RWPE2 (cell line): ENCODE measurements around the gene TLE2.
A peak's percentile ranks its signal among the peaks of the same experiment; 100 is the strongest.

Source experiments
- ATAC-seq: fragments of 200-7000 bp; cut with Tn5 transposase; 3 replicates; pipeline ENCODE4 v1.9.1; 2021; ENCODE audit warnings: low read depth
- DNase-seq: peaks from one replicate; pipeline ENCODE4 v3.0.0-alpha.2; 2020; ENCODE audit warnings: low spot score
- H3K27ac ChIP-seq: fragments of 450-650 bp; 2 replicates; pipeline ENCODE4 v1.5.1; 2017; ENCODE audit warnings: mild to moderate bottlenecking; ENCODE audit not compliant: poor library complexity, severe bottlenecking
- H3K27me3 ChIP-seq: fragments of 250-450 bp; sonication (Bioruptor Pico); 2 replicates; pipeline ENCODE4 v1.5.1; 2021; ENCODE audit warnings: mild to moderate bottlenecking, moderate library complexity; ENCODE audit not compliant: insufficient read depth, poor library complexity, severe bottlenecking
- H3K36me3 ChIP-seq: fragments of 250-450 bp; sonication (Bioruptor Pico); 2 replicates; pipeline ENCODE4 v1.5.1; 2020; ENCODE audit warnings: low read depth, mild to moderate bottlenecking, moderate library complexity
- H3K4me1 ChIP-seq: fragments of 250-450 bp; sonication (Bioruptor Pico); 2 replicates; pipeline ENCODE4 v1.5.1; 2021; ENCODE audit warnings: mild to moderate bottlenecking, moderate library complexity; ENCODE audit not compliant: insufficient read depth, poor library complexity, severe bottlenecking
- H3K4me3 ChIP-seq: fragments of 250-450 bp; sonication (Bioruptor Pico); 2 replicates; pipeline ENCODE4 v1.5.1; 2021; ENCODE audit warnings: mild to moderate bottlenecking, moderate library complexity; ENCODE audit not compliant: severe bottlenecking
- H3K9me3 ChIP-seq: fragments of 250-450 bp; sonication (Bioruptor Pico); 2 replicates; pipeline ENCODE4 v1.5.1; 2021; ENCODE audit warnings: mild to moderate bottlenecking, moderate library complexity; ENCODE audit not compliant: severe bottlenecking
- CTCF ChIP-seq: fragments of 450-650 bp; IDR thresholded peaks from one replicate; pipeline ENCODE4 v1.5.1; 2017; ENCODE audit warnings: mild to moderate bottlenecking, moderate library complexity; ENCODE audit not compliant: poor library complexity, severe bottlenecking

TLE2 gene

GRCh38 chr19:3029065-3029923 is at the start of gene TLE2:
TSS of gene TLE2 (minus strand) at chr19:3029280. CDS start at chr19:3028904, 376 bp downstream.
- Histone ChIP-seq H3K4me1 (no peaks in the 10 kb centered on the region), H3K27ac (no peak within 1 kb of the TSS), H3K9me3 (no peaks in the 10 kb centered on the region), H3K36me3 (no peaks in the 10 kb centered on the region), H3K4me3 (peak within 1 kb of the TSS; percentile 44), H3K27me3 (no peaks in the 10 kb centered on the region)
- TF ChIP-seq CTCF = no peak
- no peak for ATAC-seq
- no peak for DNase-seq

DNA sequence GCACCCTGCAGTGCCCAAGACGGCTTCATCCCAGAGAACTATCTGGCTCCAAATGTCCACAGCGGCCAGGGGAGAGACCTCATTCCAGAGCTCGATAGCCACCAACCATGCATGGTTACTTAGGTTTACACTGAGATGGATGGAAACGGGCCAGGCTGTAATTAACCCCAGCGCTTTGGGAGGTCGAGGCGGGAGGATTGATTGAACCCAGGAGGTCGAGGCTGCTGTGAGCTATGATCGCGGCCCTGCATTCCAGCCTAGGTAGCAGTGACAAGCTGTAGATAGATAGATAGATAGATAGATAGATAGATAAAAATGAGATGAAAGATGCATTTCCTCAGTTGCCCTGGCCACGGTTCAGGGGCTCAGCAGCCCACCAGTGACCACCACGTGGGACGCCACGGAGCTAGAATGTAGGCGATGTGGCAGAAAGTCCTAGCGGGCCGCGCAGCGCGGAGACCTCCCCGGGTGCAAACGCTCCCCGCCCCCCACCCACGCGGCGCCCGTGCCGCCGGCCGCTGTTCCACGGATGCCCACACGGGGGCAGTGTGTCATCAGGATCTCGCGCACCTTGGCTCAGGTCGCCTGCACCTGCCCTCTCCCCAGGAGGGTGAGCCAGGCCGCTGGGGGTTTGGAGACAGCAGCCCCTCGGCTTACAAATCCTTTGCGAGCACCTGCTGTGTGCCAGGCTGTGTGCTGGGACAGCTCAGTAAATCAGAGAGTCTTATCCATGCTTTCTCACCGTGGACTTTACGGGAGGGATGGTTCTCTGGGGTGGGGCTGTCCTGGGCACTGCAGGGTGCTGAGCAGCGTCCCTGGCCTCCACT is 46.7 kb upstream of the TLE2 start:
- no peak for DNase-seq

DNA sequence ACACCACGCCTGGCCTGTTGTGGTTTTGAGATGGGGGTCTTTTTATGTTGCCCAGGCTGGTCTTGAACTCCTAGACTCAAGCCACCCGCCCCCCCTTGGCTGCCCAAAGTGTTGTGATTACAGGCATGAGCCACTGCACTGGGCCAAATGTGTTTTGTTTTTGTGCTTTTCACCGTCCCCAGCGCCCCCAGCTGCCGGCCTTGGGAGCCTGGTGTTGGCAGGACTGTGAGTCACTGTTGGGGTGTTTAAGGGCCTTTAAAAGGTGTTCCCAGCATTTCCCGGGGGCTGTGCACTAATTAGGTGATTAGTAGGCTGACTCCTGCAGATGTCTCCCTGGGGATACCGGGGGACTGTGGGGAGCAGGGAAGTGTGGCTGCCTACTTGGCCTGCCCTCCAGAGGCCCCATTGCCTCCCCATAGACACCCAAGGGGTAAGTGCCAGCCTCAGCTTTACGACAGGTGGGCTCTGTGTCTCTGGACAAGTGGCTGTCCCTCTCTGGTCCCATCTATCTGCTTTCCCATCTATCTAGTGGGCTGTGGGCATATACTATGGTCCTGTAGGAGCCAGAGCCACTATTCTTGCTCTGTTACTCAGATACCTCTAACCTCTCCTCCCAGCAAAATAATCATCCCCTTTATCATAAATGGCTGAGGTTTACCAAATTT is 45.0 kb upstream of the TLE2 start:
- peak; percentile 22 for TF ChIP-seq CTCF
- no peak overlapping the region for H3K4me3 ChIP-seq
- no peak overlapping the region for H3K27ac ChIP-seq
- H3K4me1 ChIP-seq = no peaks in the 10 kb centered on the region
- H3K9me3 ChIP-seq = no peaks in the 10 kb centered on the region
- H3K27me3 ChIP-seq = no peaks in the 10 kb centered on the region
- no peaks in the 10 kb centered on the region for H3K36me3 ChIP-seq
- DNase-seq (no peak), ATAC-seq (no peak)

More for the DNA sequence above, 46.7 kb upstream of the TLE2 start:
- no peaks in the 10 kb centered on the region for H3K36me3 ChIP-seq
- no peaks in the 10 kb centered on the region for H3K27me3 ChIP-seq
- no peaks in the 10 kb centered on the region for H3K9me3 ChIP-seq
- no peak overlapping the region for H3K4me3 ChIP-seq
- ATAC-seq = peak; percentile 62
- no peaks in the 10 kb centered on the region for H3K4me1 ChIP-seq
- TF ChIP-seq CTCF = peak; percentile 83
- H3K27ac ChIP-seq = no peak overlapping the region

GRCh38 chr19:3073159-3073563 is 44.1 kb upstream of the TLE2 start:
- Histone ChIP-seq H3K36me3 (no peaks in the 10 kb centered on the region), H3K9me3 (no peaks in the 10 kb centered on the region), H3K4me1 (no peaks in the 10 kb centered on the region), H3K4me3 (no peak overlapping the region), H3K27me3 (no peaks in the 10 kb centered on the region), H3K27ac (no peak overlapping the region)
- ATAC-seq (no peak), DNase-seq (no peak)
- TF ChIP-seq CTCF = no peak
